HS-5 (cell line): ENCODE data around the gene CCDC92.

Experiments
- DNase-seq: peaks from one replicate; pipeline ENCODE4 v3.0.0-alpha.2; 2012; ENCODE audit warnings: low read depth

CCDC92 gene

DNA sequence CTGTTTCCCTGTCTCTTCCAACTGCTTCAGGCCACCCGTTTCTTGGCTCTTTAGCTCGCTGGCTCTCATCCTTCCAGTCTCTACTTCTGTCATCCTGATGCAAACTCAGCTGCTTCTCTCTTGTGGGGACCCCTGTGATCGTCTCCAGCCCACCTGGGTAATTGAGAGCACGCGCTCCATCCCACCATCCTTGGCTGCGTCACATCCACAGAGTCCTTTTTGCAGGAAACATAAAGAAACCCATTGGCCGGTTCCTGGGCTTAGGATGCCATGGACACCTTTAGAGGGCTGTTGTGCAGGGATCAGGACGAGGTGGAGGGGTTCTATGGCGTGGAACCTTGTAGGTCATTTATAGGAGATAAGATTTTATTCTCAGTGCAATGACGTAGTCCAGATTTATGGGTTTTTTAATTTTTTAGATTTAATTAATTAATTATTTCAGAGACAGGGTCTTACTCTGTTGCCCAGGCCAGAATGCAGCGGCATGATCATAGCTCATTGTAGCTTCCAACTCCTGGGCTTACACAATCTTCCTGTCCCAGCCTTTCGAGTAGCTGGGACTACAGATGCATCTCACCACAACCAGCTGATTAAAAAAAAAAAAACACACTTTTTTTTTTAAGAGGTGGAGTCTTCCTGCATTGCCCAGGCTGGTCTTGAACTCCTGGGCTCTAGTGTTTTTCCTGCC is 82.6 kb downstream of the CCDC92 start:
- no peak for DNase-seq

GRCh38 chr12:123888989-123889388 is 83.6 kb downstream of the CCDC92 start:
- DNase-seq = no peak

DNA sequence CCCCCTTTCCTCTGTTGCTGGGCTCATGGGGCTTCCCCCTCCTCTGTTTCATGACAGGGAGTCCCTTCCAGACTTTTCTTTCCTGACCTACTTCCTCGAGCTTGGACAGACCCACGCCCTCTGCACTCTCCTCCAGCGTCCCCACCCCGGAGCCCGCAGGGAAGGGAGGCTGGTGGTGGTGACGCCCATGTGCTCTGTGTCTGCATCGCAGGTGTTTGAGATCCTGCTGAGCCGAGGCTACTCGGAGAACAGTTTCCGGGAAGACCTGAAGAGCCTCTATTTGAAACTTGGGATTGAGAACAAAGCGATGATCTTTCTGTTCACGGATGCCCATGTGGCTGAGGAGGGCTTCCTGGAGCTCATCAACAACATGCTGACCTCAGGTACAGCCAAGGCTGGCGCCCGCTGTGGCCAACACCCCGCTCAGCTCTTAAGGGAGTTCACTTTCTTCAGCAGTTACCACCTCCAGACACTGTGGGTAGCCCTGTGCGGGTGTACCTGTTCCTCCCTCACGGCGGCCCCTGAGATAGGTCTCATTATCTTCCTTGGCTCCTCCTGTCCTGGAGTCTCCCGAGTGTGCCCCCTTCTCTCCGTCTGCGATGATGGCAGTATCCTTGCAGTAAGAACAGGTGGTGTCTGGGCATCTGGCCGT is 85.6 kb downstream of the CCDC92 start:
- DNase-seq = no peak

DNA sequence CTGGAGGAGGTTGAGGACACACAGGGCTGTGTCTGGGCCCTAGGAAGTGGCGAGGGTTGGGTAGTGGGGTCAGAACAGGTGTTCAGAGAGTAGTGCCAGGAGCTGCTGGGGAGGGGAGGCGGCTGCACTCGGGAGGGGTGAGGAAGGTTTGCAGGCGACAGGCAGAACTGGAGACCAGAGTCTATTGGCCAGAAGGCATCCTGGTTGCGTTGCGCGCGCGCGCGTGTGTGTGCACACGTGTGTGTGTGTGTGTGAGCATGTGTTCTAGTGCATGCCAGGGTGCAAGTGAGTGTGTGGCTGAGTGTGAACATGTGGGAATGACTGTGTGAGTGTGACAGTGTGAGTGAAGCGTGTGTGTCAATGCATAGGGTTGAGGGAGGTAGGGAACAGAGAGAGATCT is 86.4 kb downstream of the CCDC92 start:
- DNase-seq = no peak
